Measurements from ENCODE around the gene GNAO1. TPM values are rescaled to one million over a fixed set of nuclear protein-coding genes. Genes with fewer than 3 reads are reported as not detected.

GNAO1 gene
- polyA plus RNA-seq, 1 donor (not counting 4 experiments of a cell fraction or from before 2014, with no cell fraction given): 0.13 TPM

- no peak for FAIRE-seq
Observed at GRCh38 chr16:56273615-56274014, 82.3 kb downstream of the GNAO1 start.

GRCh38 chr16:56274369-56274768 lies 83.1 kb downstream of the GNAO1 start:
- no peaks in the 10 kb centered on the region for H3K36me3 ChIP-seq (ENCODE audit: control insufficient read depth in 2 of 2, extremely low read depth in 1 of 2, insufficient read depth in 2 of 2, low read length in 2 of 2)
- H3K4me2 ChIP-seq (ENCODE audit: control insufficient read depth, extremely low read depth, insufficient read depth, low read depth, low read length): no peak overlapping the region
- no peak overlapping the region for H3K4me3 ChIP-seq (ENCODE audit: control insufficient read depth in 2 of 3, extremely low read depth in 1 of 3, insufficient read depth in 2 of 3, low read depth in 1 of 3, low read length in 3 of 3)
- no peak overlapping the region for H3K27ac ChIP-seq (ENCODE audit: control insufficient read depth, insufficient read depth, low read length)
- H3K9me3 ChIP-seq (ENCODE audit: control insufficient read depth, low read depth, low read length): no peaks in the 10 kb centered on the region
- no peaks in the 10 kb centered on the region for H4K20me1 ChIP-seq (ENCODE audit: control insufficient read depth, extremely low read depth, insufficient read depth, low read length)
- H2AFZ ChIP-seq (ENCODE audit: control insufficient read depth, low read length): no peak overlapping the region
- no peaks in the 10 kb centered on the region for H3K9me1 ChIP-seq (ENCODE audit: control insufficient read depth, extremely low read depth, insufficient read depth, low read length)
- H3K9ac ChIP-seq (ENCODE audit: control insufficient read depth, extremely low read depth, insufficient read depth, low read length): no peak overlapping the region
- dilution Hi-C loops (cut with MboI; ENCODE audit: extremely low pct_ligation_motif_present, low sequenced_read_pairs): no loop called here
- no peaks in the 10 kb centered on the region for H3K79me2 ChIP-seq (ENCODE audit: control insufficient read depth, insufficient read depth, low read length)
- TF ChIP-seq EZH2 (IDR thresholded peaks at IDR 0.05; ENCODE audit: low read length) (no peak), CTCF (optimal IDR thresholded peaks at IDR 0.05 in 1 of 3, IDR thresholded peaks at IDR 0.05 in 1 of 3, conservative IDR thresholded peaks at IDR 0.05 in 1 of 3; ENCODE audit: extremely low read depth in 1 of 3, insufficient read depth in 2 of 3, low read length in 3 of 3) (no peak)
- FAIRE-seq (no peak), DNase-seq (ENCODE audit: low read depth, low spot score) (no peak)
- H3K4me1 ChIP-seq (ENCODE audit: control insufficient read depth, extremely low read depth, insufficient read depth, low read length): no peaks in the 10 kb centered on the region
- peaks cover 6% of the 10 kb centered on the region for H3K27me3 ChIP-seq (ENCODE audit: control insufficient read depth, extremely low read depth, insufficient read depth, low read length)

More at GRCh38 chr16:56273615-56274014, 82.3 kb downstream of the GNAO1 start:
- no peak overlapping the region for H3K4me2 ChIP-seq (ENCODE audit: control insufficient read depth, extremely low read depth, insufficient read depth, low read depth, low read length)
- no peak overlapping the region for H3K27ac ChIP-seq (ENCODE audit: control insufficient read depth, insufficient read depth, low read length)
- DNase-seq (ENCODE audit: low read depth, low spot score): no peak
- dilution Hi-C loops (cut with MboI; ENCODE audit: extremely low pct_ligation_motif_present, low sequenced_read_pairs): no loop called here
- H2AFZ ChIP-seq (ENCODE audit: control insufficient read depth, low read length): no peak overlapping the region
- no peak overlapping the region for H3K9ac ChIP-seq (ENCODE audit: control insufficient read depth, extremely low read depth, insufficient read depth, low read length)
- peaks cover 6% of the 10 kb centered on the region for H3K27me3 ChIP-seq (ENCODE audit: control insufficient read depth, extremely low read depth, insufficient read depth, low read length)
- H3K4me3 ChIP-seq (ENCODE audit: control insufficient read depth in 2 of 3, extremely low read depth in 1 of 3, insufficient read depth in 2 of 3, low read depth in 1 of 3, low read length in 3 of 3): no peak overlapping the region
- no peaks in the 10 kb centered on the region for H3K9me3 ChIP-seq (ENCODE audit: control insufficient read depth, low read depth, low read length)
- H3K79me2 ChIP-seq (ENCODE audit: control insufficient read depth, insufficient read depth, low read length): no peaks in the 10 kb centered on the region
- no peaks in the 10 kb centered on the region for H3K36me3 ChIP-seq (ENCODE audit: control insufficient read depth in 2 of 2, extremely low read depth in 1 of 2, insufficient read depth in 2 of 2, low read length in 2 of 2)
- TF ChIP-seq EZH2 (IDR thresholded peaks at IDR 0.05; ENCODE audit: low read length): no peak
- H3K4me1 ChIP-seq (ENCODE audit: control insufficient read depth, extremely low read depth, insufficient read depth, low read length): no peaks in the 10 kb centered on the region
- no peaks in the 10 kb centered on the region for H4K20me1 ChIP-seq (ENCODE audit: control insufficient read depth, extremely low read depth, insufficient read depth, low read length)
- H3K9me1 ChIP-seq (ENCODE audit: control insufficient read depth, extremely low read depth, insufficient read depth, low read length): no peaks in the 10 kb centered on the region

GRCh38 chr16:56275076-56275475 lies 83.8 kb downstream of the GNAO1 start:
- no peaks in the 10 kb centered on the region for H3K9me1 ChIP-seq (ENCODE audit: control insufficient read depth, extremely low read depth, insufficient read depth, low read length)
- no peak overlapping the region for H2AFZ ChIP-seq (ENCODE audit: control insufficient read depth, low read length)
- no peaks in the 10 kb centered on the region for H3K9me3 ChIP-seq (ENCODE audit: control insufficient read depth, low read depth, low read length)
- H3K36me3 ChIP-seq (ENCODE audit: control insufficient read depth in 2 of 2, extremely low read depth in 1 of 2, insufficient read depth in 2 of 2, low read length in 2 of 2): no peaks in the 10 kb centered on the region
- H3K27me3 ChIP-seq (ENCODE audit: control insufficient read depth, extremely low read depth, insufficient read depth, low read length): peaks cover 6% of the 10 kb centered on the region
- DNase-seq (ENCODE audit: low read depth, low spot score): no peak
- dilution Hi-C loops (cut with MboI; ENCODE audit: extremely low pct_ligation_motif_present, low sequenced_read_pairs): no loop called here
- no peak for FAIRE-seq
- no peak overlapping the region for H3K9ac ChIP-seq (ENCODE audit: control insufficient read depth, extremely low read depth, insufficient read depth, low read length)
- no peak overlapping the region for H3K4me2 ChIP-seq (ENCODE audit: control insufficient read depth, extremely low read depth, insufficient read depth, low read depth, low read length)
- no peaks in the 10 kb centered on the region for H4K20me1 ChIP-seq (ENCODE audit: control insufficient read depth, extremely low read depth, insufficient read depth, low read length)
- TF ChIP-seq EZH2 (IDR thresholded peaks at IDR 0.05; ENCODE audit: low read length) (no peak), CTCF (optimal IDR thresholded peaks at IDR 0.05 in 1 of 3, IDR thresholded peaks at IDR 0.05 in 1 of 3, conservative IDR thresholded peaks at IDR 0.05 in 1 of 3; ENCODE audit: extremely low read depth in 1 of 3, insufficient read depth in 2 of 3, low read length in 3 of 3) (no peak)
- H3K79me2 ChIP-seq (ENCODE audit: control insufficient read depth, insufficient read depth, low read length): no peaks in the 10 kb centered on the region
- H3K4me3 ChIP-seq (ENCODE audit: control insufficient read depth in 2 of 3, extremely low read depth in 1 of 3, insufficient read depth in 2 of 3, low read depth in 1 of 3, low read length in 3 of 3): no peak overlapping the region
- no peak overlapping the region for H3K27ac ChIP-seq (ENCODE audit: control insufficient read depth, insufficient read depth, low read length)
- H3K4me1 ChIP-seq (ENCODE audit: control insufficient read depth, extremely low read depth, insufficient read depth, low read length): no peaks in the 10 kb centered on the region

All from keratinocyte (primary cell).